Activated CD4-positive, CD25-positive, alpha-beta regulatory T cell treated with anti-CD3 and anti-CD28 coated beads, Interleukin-2, amount 50 U/mL, for 72 hours (primary cell): ENCODE results near the gene CAPN12.

ENCODE experiments used
- DNase-seq: peaks from one replicate; pipeline ENCODE4 v3.0.0; 2021

Gene CAPN12

GRCh38 chr19:38708413-38709024 lies 35.8 kb downstream of the CAPN12 start:
- no peak for DNase-seq

DNA sequence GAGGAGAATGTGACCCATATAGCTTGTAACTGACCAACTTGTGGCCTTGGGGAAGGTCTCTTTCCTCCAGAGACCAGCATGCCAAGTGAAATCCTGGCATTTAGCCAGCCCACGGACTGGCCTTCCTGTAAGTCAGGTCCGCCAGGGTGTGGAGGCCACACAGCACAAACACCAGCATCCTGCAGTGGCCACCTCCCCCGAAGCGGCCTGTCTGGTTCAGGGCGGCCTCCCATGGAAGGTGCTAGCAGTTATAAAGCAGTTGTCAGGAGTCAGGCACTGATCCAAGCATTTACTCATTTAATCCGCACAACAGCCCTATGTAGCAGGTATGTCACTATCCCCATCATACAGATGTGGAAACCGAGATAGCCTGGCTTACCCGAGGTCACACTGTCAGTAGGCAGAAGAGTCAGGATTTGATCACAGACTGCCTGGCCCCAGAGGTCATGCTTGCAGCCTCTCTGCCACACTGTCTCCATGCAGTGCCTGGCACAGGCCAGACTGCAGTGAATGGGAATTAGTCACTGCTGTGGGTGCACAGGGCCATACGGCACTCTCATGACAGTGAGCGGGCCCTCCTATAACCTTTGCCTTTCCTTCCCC lies 36.7 kb downstream of the CAPN12 start:
- no peak for DNase-seq

DNA sequence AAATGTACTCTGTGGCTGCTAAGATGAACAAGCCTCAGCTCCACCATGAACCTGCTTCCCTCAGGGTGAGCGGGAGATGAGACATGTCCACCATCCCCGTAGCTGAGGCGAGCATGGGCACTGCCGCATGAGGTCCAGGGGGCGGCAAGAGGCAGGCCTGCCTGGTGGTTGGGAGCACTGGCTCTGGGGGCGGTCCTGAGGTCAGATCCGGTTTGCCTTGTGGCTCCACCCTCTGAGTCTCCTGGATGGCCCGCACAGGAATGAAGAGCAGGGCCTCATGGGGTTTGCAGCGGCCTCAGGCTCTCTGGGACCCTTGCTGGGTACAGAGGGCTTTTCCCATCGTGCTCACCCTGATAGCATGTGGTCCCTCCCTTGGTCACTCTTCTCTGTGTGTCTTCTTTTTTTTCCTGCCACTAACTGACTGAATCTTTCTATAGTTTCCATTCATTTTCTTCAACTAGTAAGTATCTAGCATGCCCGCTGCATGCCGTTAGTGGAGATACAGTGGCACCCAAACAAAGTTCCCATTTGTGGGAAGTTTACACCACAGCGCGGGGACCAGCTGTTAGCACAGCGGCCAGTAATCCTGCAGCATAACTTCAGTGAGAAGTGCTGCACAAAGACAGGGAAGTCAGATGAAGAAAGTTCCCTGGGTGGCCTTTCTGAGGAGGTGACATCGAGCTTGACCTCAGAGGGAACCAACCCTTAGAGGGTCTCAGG lies 37.3 kb downstream of the CAPN12 start:
- DNase-seq, result no peak

GRCh38 chr19:38705197-38706019 lies 38.9 kb downstream of the CAPN12 start:
- DNase-seq, result no peak

GRCh38 chr19:38704488-38705026 lies 39.7 kb downstream of the CAPN12 start:
- DNase-seq, result no peak

DNA sequence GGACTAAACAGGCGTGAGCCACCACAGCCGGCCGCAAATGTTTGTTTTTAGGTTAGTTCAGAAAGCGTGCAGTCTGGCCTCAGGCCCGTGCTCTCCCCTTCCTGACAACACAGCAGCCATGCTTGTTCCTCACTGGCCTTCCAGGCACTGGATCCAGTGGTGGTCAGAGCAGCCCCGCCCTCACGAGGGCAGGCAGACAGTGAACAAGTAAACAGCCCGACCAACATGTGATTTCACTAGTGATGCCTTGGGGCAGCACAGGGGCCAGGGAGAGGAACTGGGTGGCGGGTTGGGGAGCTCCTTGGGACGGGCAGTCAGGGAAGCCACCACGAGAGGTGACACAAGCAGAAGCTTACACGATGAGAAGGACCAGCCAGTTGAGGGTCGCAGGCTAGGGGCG lies 40.8 kb downstream of the CAPN12 start:
- DNase-seq, result no peak

GRCh38 chr19:38702278-38702677 lies 42.0 kb downstream of the CAPN12 start:
- no peak for DNase-seq

- no peak for DNase-seq
These were observed 42.7 kb downstream of the CAPN12 start for GRCh38 chr19:38701455-38702063.

DNA sequence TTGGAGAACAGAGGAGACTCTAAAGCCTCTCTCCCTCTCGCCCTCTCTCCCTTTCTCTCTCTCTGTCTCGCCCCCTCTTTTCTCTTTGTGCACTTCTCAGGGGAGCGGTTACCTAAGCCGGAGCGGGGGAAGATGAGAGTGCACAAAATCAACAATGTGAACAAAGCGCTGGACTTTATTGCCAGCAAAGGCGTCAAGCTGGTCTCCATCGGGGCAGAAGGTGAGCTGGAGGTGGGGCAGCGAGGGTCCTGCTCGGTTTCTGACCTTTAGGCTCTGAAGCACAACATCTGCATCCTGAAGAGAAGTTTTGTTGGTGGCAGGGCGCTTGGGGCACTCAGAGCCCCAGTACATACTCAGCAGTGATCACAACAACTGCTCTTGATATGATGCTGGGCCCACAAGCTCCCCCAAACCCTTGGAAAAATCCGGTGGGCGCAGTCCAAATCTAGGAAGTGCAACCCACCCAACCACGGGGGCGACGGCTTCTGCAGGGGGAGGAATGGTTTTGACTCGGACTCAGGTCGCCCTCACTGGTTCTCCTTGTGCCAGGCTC lies 43.3 kb downstream of the CAPN12 start:
- DNase-seq, result no peak

GRCh38 chr19:38700350-38700901 lies 43.8 kb downstream of the CAPN12 start:
- DNase-seq, result no peak

GRCh38 chr19:38699647-38700349 lies 44.5 kb downstream of the CAPN12 start:
- DNase-seq, result no peak

- no peak for DNase-seq
These were observed 45.3 kb downstream of the CAPN12 start for GRCh38 chr19:38699027-38699346.

GRCh38 chr19:38698225-38699026 lies 45.8 kb downstream of the CAPN12 start:
- DNase-seq, result no peak

DNA sequence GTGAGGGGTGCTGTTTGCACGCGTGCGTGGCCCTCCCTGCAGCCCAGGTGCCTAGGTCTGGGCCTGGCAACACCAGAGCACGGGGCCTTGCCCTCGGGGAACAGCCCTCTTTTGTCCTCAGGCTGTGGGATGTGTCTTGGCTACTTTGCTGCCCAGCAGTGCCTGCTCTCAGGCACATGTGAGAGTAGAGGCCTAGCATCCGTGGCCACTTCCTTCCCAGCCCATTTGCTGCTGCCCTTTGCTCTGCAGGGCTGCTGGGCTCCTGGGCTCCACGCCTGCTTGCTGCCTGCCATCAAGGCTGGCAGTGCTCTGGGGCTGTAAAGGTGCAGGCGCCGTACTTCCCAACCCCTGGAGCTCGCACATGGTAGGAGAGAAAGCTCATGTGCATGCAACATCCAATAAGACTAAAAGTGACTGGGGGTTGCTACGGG lies 46.6 kb downstream of the CAPN12 start:
- no peak for DNase-seq

- no peak for DNase-seq
These were observed 47.1 kb downstream of the CAPN12 start for GRCh38 chr19:38697197-38697596.

GRCh38 chr19:38696729-38697055 lies 47.6 kb downstream of the CAPN12 start:
- DNase-seq, result no peak

GRCh38 chr19:38695832-38696728 lies 48.2 kb downstream of the CAPN12 start:
- no peak for DNase-seq

DNA sequence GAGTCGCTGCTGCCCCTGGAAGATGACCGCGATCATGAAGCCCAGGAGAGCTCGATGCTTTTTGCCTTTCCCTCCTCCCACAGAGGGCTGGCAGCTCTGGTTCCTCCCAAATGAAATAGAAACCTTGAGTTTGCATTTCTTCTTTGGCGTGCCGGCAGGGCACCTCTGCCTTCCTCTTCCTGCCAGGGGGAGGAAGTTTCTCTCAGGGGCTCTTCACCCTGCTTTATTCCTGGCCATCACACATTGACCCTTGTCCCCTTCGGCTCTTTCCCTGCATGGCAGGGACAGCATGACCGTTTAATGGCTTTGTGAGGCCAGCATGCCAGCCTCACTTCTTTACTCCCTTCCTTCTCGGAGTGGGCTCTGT lies 49.0 kb downstream of the CAPN12 start:
- DNase-seq, result no peak

- no peak for DNase-seq
These were observed 50.7 kb downstream of the CAPN12 start for GRCh38 chr19:38693380-38694223.
